Measurements from ENCODE around the gene ATG2B.

ATG2B gene

DNA sequence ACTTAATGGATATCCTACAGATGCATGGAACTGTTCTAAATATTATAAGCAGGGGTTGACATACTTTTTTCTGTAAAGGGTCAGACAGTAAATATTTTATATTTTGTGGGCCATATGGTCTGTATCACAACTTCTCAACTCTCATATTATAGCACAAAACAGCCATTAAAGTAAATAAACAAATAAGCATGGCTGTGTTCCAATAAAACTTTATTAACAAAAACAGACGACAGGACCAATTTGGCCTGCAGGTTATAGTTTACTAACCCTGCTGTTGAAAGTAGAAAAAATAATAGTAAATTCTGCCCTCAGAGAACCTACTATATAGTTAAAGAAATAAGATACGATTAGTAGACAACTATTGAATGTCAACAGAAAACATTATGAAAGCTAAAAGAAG lies 17.5 kb downstream of the ATG2B start:
- no peaks in the 10 kb centered on the region for H3K27me3 ChIP-seq (ENCODE audit: insufficient read depth, low read length)
- 0 out of 2 replicates have a peak, but pooled peaks cover 7% of the 10 kb centered on the region for H3K79me2 ChIP-seq (ENCODE audit: insufficient read depth, low read length)
- H3K4me1 ChIP-seq (ENCODE audit: insufficient read depth, low read length, severe bottlenecking) = no peaks in the 10 kb centered on the region
- H3K9ac ChIP-seq (ENCODE audit: low read length) = no peak overlapping the region
- TF ChIP-seq, protein P1, sequence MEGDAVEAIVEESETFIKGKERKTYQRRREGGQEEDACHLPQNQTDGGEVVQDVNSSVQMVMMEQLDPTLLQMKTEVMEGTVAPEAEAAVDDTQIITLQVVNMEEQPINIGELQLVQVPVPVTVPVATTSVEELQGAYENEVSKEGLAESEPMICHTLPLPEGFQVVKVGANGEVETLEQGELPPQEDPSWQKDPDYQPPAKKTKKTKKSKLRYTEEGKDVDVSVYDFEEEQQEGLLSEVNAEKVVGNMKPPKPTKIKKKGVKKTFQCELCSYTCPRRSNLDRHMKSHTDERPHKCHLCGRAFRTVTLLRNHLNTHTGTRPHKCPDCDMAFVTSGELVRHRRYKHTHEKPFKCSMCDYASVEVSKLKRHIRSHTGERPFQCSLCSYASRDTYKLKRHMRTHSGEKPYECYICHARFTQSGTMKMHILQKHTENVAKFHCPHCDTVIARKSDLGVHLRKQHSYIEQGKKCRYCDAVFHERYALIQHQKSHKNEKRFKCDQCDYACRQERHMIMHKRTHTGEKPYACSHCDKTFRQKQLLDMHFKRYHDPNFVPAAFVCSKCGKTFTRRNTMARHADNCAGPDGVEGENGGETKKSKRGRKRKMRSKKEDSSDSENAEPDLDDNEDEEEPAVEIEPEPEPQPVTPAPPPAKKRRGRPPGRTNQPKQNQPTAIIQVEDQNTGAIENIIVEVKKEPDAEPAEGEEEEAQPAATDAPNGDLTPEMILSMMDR (IDR thresholded peaks at IDR 0.05; ENCODE audit: low read length) = no peak
- no peak for TF ChIP-seq EZH2 (IDR thresholded peaks at IDR 0.05; ENCODE audit: borderline replicate concordance, low read length)
- no peak overlapping the region for H3K4me2 ChIP-seq (ENCODE audit: low read length)
- peaks cover 4% of the 10 kb centered on the region for H3K36me3 ChIP-seq (ENCODE audit: insufficient read depth, low read length)
- H3K9me3 ChIP-seq (ENCODE audit: low read length) = no peaks in the 10 kb centered on the region
- H4K20me1 ChIP-seq (ENCODE audit: insufficient read depth, low read length) = no peaks in the 10 kb centered on the region
- no peak overlapping the region for H3K27ac ChIP-seq (ENCODE audit: low read depth, low read length, poor library complexity, severe bottlenecking)
- H2AFZ ChIP-seq (ENCODE audit: low read length) = no peak overlapping the region
- H3F3A ChIP-seq (ENCODE audit: insufficient read depth, low read length) = no peaks in the 10 kb centered on the region
- no peaks in the 10 kb centered on the region for H3K9me2 ChIP-seq (ENCODE audit: low read depth, low read length)
- no peak overlapping the region for H3K4me3 ChIP-seq (ENCODE audit: low read depth, low read length, poor library complexity, severe bottlenecking)

DNA sequence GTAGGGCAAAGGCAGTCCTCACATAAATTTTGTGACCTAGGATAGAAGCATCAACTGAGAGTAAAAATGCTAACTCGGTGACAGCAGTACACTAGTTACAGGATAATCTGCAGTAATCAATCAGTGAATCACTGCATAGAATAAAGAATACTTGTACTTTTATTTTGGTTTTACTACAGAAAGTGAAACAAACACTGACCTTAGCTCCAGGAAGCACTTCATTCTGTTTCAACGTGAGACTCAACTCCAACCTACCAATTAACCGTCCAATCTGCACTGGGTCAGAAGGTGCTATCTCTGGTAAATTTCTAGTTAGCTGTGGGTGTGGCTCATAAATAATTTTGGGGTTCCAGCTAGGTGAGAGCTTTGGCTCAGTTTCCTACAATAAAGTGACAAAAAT lies 21.8 kb downstream of the ATG2B start:
- Histone ChIP-seq H3K9ac (ENCODE audit: low read length) (no peak overlapping the region), H3F3A (ENCODE audit: insufficient read depth, low read length) (no peaks in the 10 kb centered on the region), H3K4me3 (ENCODE audit: low read depth, low read length, poor library complexity, severe bottlenecking) (no peak overlapping the region), H3K27me3 (ENCODE audit: insufficient read depth, low read length) (no peaks in the 10 kb centered on the region), H3K9me3 (ENCODE audit: low read length) (0 out of 2 replicates have a peak, but pooled peaks cover 3% of the 10 kb centered on the region), H3K9me2 (ENCODE audit: low read depth, low read length) (no peaks in the 10 kb centered on the region), H3K4me2 (ENCODE audit: low read length) (no peak overlapping the region), H3K79me2 (ENCODE audit: insufficient read depth, low read length) (no peaks in the 10 kb centered on the region), H3K4me1 (ENCODE audit: insufficient read depth, low read length, severe bottlenecking) (no peaks in the 10 kb centered on the region), H3K36me3 (ENCODE audit: insufficient read depth, low read length) (peaks cover 43% of the 10 kb centered on the region), H4K20me1 (ENCODE audit: insufficient read depth, low read length) (no peaks in the 10 kb centered on the region), H3K27ac (ENCODE audit: low read depth, low read length, poor library complexity, severe bottlenecking) (no peak overlapping the region), H2AFZ (ENCODE audit: low read length) (no peak overlapping the region)
- TF ChIP-seq, protein P1 (IDR thresholded peaks at IDR 0.05; ENCODE audit: low read length) = no peak
- no peak for TF ChIP-seq EZH2 (IDR thresholded peaks at IDR 0.05; ENCODE audit: borderline replicate concordance, low read length)

DNA sequence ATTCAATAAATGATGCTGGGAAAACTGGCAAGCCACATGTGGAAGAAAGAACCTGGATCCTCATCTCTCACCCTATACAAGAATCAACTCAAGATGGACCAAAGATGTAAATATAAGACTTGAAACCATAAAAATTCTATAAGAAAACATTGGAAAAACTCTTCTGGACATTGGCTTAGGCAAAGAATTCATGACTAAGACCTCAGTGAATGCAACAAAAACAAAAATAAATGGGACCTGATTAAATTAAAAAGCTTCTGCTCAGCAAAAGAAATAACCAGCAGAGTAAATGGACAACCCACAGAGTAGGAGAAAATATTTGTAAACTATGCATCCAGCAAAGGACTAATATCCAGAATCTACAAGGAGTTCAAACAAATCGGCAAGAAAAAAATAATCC lies 24.6 kb downstream of the ATG2B start:
- no peak overlapping the region for H3K27ac ChIP-seq (ENCODE audit: low read depth, low read length, poor library complexity, severe bottlenecking)
- H3K27me3 ChIP-seq (ENCODE audit: insufficient read depth, low read length) = no peaks in the 10 kb centered on the region
- H3K9ac ChIP-seq (ENCODE audit: low read length) = no peak overlapping the region
- no peaks in the 10 kb centered on the region for H3K4me1 ChIP-seq (ENCODE audit: insufficient read depth, low read length, severe bottlenecking)
- H3K79me2 ChIP-seq (ENCODE audit: insufficient read depth, low read length) = no peaks in the 10 kb centered on the region
- peaks cover 48% of the 10 kb centered on the region for H3K36me3 ChIP-seq (ENCODE audit: insufficient read depth, low read length)
- H3F3A ChIP-seq (ENCODE audit: insufficient read depth, low read length) = no peaks in the 10 kb centered on the region
- TF ChIP-seq, protein P1 (IDR thresholded peaks at IDR 0.05; ENCODE audit: low read length) = no peak
- no peak for TF ChIP-seq EZH2 (IDR thresholded peaks at IDR 0.05; ENCODE audit: borderline replicate concordance, low read length)
- no peaks in the 10 kb centered on the region for H3K9me2 ChIP-seq (ENCODE audit: low read depth, low read length)
- no peak overlapping the region for H3K4me3 ChIP-seq (ENCODE audit: low read depth, low read length, poor library complexity, severe bottlenecking)
- no peak overlapping the region for H2AFZ ChIP-seq (ENCODE audit: low read length)
- 0 out of 2 replicates have a peak, but pooled peaks cover 3% of the 10 kb centered on the region for H3K9me3 ChIP-seq (ENCODE audit: low read length)
- H4K20me1 ChIP-seq (ENCODE audit: insufficient read depth, low read length) = no peaks in the 10 kb centered on the region
- no peak overlapping the region for H3K4me2 ChIP-seq (ENCODE audit: low read length)

Data from OCI-LY1 (cell line).